HEK293 (cell line): ENCODE results near the gene ZDHHC8.

Experiments
- ATF2 ChIP-seq: fragments of 450-650 bp; formaldehyde crosslinking; IDR thresholded peaks from 2 replicates; pipeline ENCODE4 v1.5.1; 2016; ENCODE audit warnings: missing biosample characterization, missing genetic modification characterization, low read depth
- CTCF ChIP-seq: fragments of 450-650 bp; formaldehyde crosslinking; IDR thresholded peaks from 2 replicates; pipeline ENCODE4 v1.5.1; 2016; ENCODE audit warnings: missing biosample characterization, missing genetic modification characterization
- REST ChIP-seq: fragments of 450-650 bp; formaldehyde crosslinking; IDR thresholded peaks from 2 replicates; pipeline ENCODE4 v1.5.1; 2016; ENCODE audit warnings: missing biosample characterization, missing genetic modification characterization
- TRIM28 ChIP-seq: IDR thresholded peaks from 2 replicates; pipeline ENCODE4 v1.6.1; 2011; ENCODE audit warnings: low read length, control low read depth, borderline replicate concordance
- ZNF184 ChIP-seq: fragments of 450-650 bp; IDR thresholded peaks from 2 replicates; pipeline ENCODE4 v1.5.1; 2018; ENCODE audit warnings: missing biosample characterization, mild to moderate bottlenecking, missing genetic modification characterization
- ZNF19 ChIP-seq: fragments of 450-650 bp; formaldehyde crosslinking; IDR thresholded peaks from 2 replicates; pipeline ENCODE4; 2016; ENCODE audit warnings: missing biosample characterization, missing genetic modification characterization, low read depth
- ZNF23 ChIP-seq: fragments of 450-650 bp; formaldehyde crosslinking; IDR thresholded peaks from 2 replicates; pipeline ENCODE4 v1.5.1; 2016; ENCODE audit warnings: missing biosample characterization, missing genetic modification characterization, borderline replicate concordance
- ZNF398 ChIP-seq: fragments of 450-650 bp; formaldehyde crosslinking; IDR thresholded peaks from 2 replicates; pipeline ENCODE4 v1.5.1; 2017; ENCODE audit warnings: missing biosample characterization, missing genetic modification characterization
- ZNF423 ChIP-seq: fragments of 450-650 bp; formaldehyde crosslinking; IDR thresholded peaks from 2 replicates; pipeline ENCODE4 v1.5.1; 2016; ENCODE audit warnings: missing biosample characterization, missing genetic modification characterization
- ZNF48 ChIP-seq: fragments of 450-650 bp; formaldehyde crosslinking; IDR thresholded peaks from 2 replicates; pipeline ENCODE4 v1.5.1; 2016; ENCODE audit warnings: missing biosample characterization, missing genetic modification characterization
- ZNF488 ChIP-seq: fragments of 450-650 bp; formaldehyde crosslinking; IDR thresholded peaks from 2 replicates; pipeline ENCODE4 v1.5.1; 2016; ENCODE audit warnings: missing biosample characterization, missing genetic modification characterization
- ZNF513 ChIP-seq: fragments of 450-650 bp; IDR thresholded peaks from 2 replicates; pipeline ENCODE4 v1.5.1; 2018; ENCODE audit warnings: missing biosample characterization, missing genetic modification characterization
- TF ChIP-seq, protein P1 (sequence below): fragments of 450-650 bp; formaldehyde crosslinking; IDR thresholded peaks from 2 replicates; pipeline ENCODE4 v1.5.1; 2017; ENCODE audit warnings: missing biosample characterization, missing genetic modification characterization
- TF ChIP-seq, protein P2 (sequence below): fragments of 450-650 bp; formaldehyde crosslinking; optimal IDR thresholded peaks from 2 replicates; pipeline ENCODE3; 2016; ENCODE audit warnings: missing biosample characterization, mild to moderate bottlenecking, missing genetic modification characterization

DNA sequence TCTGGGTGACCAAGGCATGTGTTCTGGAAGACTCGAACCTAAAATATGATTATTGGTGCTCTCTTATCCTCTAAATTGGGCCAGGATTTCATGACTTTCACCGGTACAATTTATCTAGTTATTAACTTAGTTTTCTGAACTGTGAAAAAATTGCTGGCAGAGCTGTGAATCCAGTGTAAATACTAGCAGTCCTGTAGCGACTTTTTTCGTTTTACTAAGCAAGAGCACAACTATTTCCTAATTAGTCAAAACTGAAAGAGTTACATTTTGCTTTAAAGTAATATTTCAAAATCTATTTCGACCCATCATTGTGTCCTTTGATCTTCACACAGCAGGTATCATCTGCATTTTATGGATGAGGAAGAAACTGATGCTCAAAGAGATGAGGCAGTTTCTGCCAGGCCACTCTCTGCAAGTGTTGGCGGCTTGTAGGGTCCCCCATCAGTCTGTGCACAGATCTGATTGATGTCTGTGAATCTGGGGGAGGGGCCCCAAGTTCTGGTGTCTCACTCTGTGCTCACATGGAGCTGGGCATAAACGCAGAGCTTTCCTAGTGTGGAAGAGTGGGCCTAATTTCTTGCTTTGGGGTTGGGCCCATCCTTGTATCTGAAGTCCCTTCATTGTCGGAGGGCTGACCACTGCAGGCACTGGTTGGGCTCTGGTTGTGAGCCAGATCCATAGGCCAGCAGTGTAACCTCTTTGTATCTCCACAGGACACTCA lies 13.1 kb upstream of the ZDHHC8 start:
- TF ChIP-seq, protein P1, sequence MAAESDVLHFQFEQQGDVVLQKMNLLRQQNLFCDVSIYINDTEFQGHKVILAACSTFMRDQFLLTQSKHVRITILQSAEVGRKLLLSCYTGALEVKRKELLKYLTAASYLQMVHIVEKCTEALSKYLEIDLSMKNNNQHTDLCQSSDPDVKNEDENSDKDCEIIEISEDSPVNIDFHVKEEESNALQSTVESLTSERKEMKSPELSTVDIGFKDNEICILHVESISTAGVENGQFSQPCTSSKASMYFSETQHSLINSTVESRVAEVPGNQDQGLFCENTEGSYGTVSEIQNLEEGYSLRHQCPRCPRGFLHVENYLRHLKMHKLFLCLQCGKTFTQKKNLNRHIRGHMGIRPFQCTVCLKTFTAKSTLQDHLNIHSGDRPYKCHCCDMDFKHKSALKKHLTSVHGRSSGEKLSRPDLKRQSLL (tag by site-specific recombination): no peak
- TF ChIP-seq TRIM28 (no peak), REST (tag by site-specific recombination) (no peak), ZNF23 (no peak), CTCF (tag by site-specific recombination) (no peak), ZNF423 (tag by site-specific recombination) (no peak), ZNF48 (tag by site-specific recombination) (no peak), ZNF513 (tag by site-specific recombination) (no peak), ZNF184 (tag by site-specific recombination) (no peak), ZNF19 (tag by site-specific recombination) (no peak), ATF2 (tag by site-specific recombination) (no peak), ZNF398 (tag by site-specific recombination) (no peak), ZNF488 (tag by site-specific recombination) (no peak)
- TF ChIP-seq, protein P2, sequence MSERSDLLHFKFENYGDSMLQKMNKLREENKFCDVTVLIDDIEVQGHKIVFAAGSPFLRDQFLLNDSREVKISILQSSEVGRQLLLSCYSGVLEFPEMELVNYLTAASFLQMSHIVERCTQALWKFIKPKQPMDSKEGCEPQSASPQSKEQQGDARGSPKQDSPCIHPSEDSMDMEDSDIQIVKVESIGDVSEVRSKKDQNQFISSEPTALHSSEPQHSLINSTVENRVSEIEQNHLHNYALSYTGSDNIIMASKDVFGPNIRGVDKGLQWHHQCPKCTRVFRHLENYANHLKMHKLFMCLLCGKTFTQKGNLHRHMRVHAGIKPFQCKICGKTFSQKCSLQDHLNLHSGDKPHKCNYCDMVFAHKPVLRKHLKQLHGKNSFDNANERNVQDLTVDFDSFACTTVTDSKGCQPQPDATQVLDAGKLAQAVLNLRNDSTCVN (tag by site-specific recombination): no peak
